AG04449 (cell line): ENCODE measurements around the gene CSTPP1.

Source experiments
- CTCF ChIA-PET: fragments of 350-600 bp; formaldehyde crosslinking; extraction: SDS; loops from one replicate; lab custom pipeline; 2021; ENCODE audit warnings: antibody characterized with exemption; lab: Yijun Ruan, JAX
- POLR2A ChIA-PET: fragments of 400-600, 350-600 bp; formaldehyde crosslinking; extraction: SDS; loops from one replicate; lab custom pipeline; 2020; ENCODE audit warnings: antibody characterized with exemption, inconsistent platforms; lab: Yijun Ruan, JAX
- DNase-seq: peaks from one replicate; pipeline ENCODE4 v3.0.0-alpha.2; 2010; ENCODE audit warnings: low read depth, low spot score
- H3K4me3 ChIP-seq: 2 replicates; pipeline ENCODE4 v1.5.1; 2011; ENCODE audit warnings: low read depth, mild to moderate bottlenecking, control low read depth, low read length
- CTCF ChIP-seq: IDR thresholded peaks from one replicate; pipeline ENCODE4 v1.5.1; 2011; ENCODE audit warnings: mild to moderate bottlenecking, moderate library complexity, low read length, control low read depth, inconsistent platforms; ENCODE audit not compliant: insufficient read depth; ENCODE audit errors: missing control alignments

Gene CSTPP1

DNA sequence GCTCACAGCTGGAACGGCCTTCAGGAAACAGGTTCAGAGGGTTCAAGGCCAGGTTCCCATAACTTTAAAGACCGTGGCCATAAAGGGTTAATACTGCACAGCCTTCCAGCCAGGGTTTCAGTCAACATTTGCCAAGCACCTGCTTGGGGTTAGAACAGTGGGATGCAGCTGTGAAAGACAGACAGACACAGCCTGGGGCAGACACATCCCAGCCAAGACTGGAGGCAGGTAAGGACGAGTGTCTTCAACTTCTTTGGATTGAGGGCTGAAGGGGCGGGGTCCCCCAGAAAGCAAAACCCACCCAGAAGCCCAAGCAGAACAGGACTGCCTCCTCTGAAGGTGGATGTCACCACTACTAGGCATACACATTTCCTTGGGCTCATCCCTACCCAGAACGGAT lies 225.9 kb downstream of the CSTPP1 start:
- no peak overlapping the region for H3K4me3 ChIP-seq
- DNase-seq: no peak
- TF ChIP-seq CTCF: no peak
- CTCF ChIA-PET: interaction anchor here (0.7 to 8.4 kb wide), 28 partner anchors 9 to 337 kb away, joined by 3 to 106 read pairs (median 5); partner anchors contain the start of genes ARFGAP2, CSTPP1, LRP4 and NR1H3
- POLR2A ChIA-PET: interaction anchor here (0.6 kb wide), 1 partner anchor 496 kb away, joined by 3 read pairs; no protein-coding TSS in a partner anchor

DNA sequence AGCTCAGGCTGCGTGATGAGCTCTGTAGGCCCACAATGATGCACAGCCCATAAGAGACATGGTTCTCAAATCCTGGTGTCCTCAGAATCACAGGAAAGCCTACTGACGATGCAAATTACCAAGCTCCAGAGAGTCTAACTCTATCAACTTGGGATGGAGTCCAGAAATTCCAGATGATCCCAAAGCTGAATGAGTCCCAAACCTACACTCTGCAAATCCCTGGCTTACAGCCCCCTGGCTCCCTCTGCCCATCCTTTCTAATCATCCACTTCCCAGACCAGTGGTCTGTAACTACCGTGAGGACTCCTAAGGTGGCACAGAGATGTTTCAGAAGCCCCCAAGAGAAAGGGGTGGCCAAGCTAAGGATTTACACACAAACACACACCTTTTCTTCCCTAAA lies 226.6 kb downstream of the CSTPP1 start:
- TF ChIP-seq CTCF: no peak
- no peak for DNase-seq
- CTCF ChIA-PET: interaction anchor here (0.8 to 8.4 kb wide), 19 partner anchors 10 to 295 kb away, joined by 3 to 106 read pairs (median 9); partner anchors contain the start of genes ARFGAP2, CSTPP1, LRP4 and NR1H3
- POLR2A ChIA-PET: interaction anchor here (0.7 kb wide), 1 partner anchor 270 kb away, joined by 3 read pairs; no protein-coding TSS in a partner anchor
- H3K4me3 ChIP-seq: no peak overlapping the region

- TF ChIP-seq CTCF: no peak
- CTCF ChIA-PET: interaction anchor here (1.0 to 8.4 kb wide), 12 partner anchors 11 to 280 kb away, joined by 3 to 106 read pairs (median 8); partner anchors contain the start of genes ARFGAP2 and NR1H3
- POLR2A ChIA-PET: no interaction called here
- no peak for DNase-seq
- no peak overlapping the region for H3K4me3 ChIP-seq
Measured at GRCh38 chr11:47163898-47164297, 227.3 kb downstream of the CSTPP1 start.

DNA sequence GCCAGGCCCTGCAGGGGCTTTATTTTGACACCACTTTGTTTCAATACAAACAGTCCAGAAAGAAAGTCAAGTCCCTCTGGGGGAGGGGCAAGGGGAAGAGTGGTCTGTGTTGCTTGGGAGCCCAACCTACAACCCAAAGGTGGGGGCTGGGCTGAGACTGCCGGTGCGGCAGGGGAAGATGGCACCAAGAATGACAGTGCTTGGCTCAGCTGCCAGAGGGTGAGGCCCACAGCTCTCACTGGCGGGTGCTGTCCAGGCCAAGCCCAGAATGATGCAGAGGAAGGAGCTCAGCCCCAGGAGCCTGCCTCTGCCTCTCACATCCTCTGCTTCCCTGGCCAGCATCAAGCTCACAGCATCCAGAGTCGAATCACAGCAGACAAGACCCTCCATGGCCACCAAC lies 227.8 kb downstream of the CSTPP1 start:
- POLR2A ChIA-PET: no interaction called here
- DNase-seq: no peak
- CTCF ChIA-PET: interaction anchor here (1.2 to 8.4 kb wide), 7 partner anchors 11 to 280 kb away, joined by 3 to 106 read pairs (median 53); partner anchors contain the start of genes ARFGAP2 and NR1H3
- TF ChIP-seq CTCF: no peak
- H3K4me3 ChIP-seq: no peak overlapping the region

DNA sequence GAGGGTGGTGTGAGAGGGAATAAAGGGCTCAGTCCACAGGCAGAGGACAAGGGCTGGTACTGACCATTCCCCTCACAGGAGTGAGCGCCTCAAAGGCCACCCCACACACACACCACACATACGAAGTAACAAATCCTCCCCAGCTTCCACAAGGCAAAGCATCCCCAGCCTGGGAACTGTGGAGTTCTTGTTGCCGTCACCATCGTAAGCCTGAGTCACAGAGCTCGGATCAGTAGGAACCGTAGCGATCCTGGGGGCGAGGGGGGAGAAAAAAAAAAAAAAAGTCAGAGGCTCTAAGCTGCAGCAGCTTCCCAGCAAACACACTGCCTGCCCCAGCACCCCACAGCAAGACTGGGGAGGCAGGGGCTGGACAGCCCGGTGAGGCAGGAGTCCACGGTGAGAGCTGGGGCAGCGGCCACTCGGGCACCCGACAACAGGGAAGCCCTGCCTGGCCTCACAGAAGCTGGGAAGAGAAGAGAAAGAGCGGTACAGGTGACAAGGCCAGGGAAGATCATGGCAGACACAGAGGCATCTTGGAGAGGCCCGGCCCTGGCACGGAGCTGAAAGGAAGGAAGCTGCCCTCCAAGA lies 228.8 kb downstream of the CSTPP1 start:
- CTCF ChIA-PET: interaction anchor here (1.2 to 8.4 kb wide), 6 partner anchors 9 to 282 kb away, joined by 3 to 106 read pairs (median 65); partner anchors contain the start of genes ARFGAP2 and NR1H3

More for the DNA sequence above, 228.8 kb downstream of the CSTPP1 start:
- DNase-seq: no peak
- no peak overlapping the region for H3K4me3 ChIP-seq
- POLR2A ChIA-PET: interaction anchor here (0.6 to 0.9 kb wide), 4 partner anchors 11 to 286 kb away, joined by 3 to 4 read pairs (median 4); no protein-coding TSS in a partner anchor
- TF ChIP-seq CTCF: no peak
